Heart right ventricle (tissue), 16 donors: ENCODE data around the gene PDE7B. TPM values are rescaled to one million over a fixed set of nuclear protein-coding genes. Genes with fewer than 3 reads are reported as not detected.

Source experiments
- ATAC-seq, 8 donors: fragments of 200-7000 bp; cut with Tn5 transposase; one replicate each; pipeline ENCODE4 v1.9.1; 2020; ENCODE audit warnings: mild to moderate bottlenecking in 8 of 8, moderate library complexity in 8 of 8, moderate number of reproducible peaks in 1 of 8
- DNase-seq, 2 donors: peaks; one replicate each; pipeline ENCODE4 v3.0.0-alpha.2; 2020
- H3K27ac ChIP-seq, 10 donors: fragments of 200-600 bp; sonication (generic) in 2 of 10; one replicate each; pipeline versions ENCODE4 v1.5.0 to v1.8.0; 2020 to 2022; ENCODE audit warnings: mild to moderate bottlenecking in 3 of 10
- H3K27me3 ChIP-seq, 7 donors: fragments of 200-600 bp; one replicate each; pipeline ENCODE4 v1.8.0; 2021 to 2022; ENCODE audit warnings: mild to moderate bottlenecking in 2 of 7
- H3K36me3 ChIP-seq, 9 donors: fragments of 200-600 bp; sonication (generic) in 1 of 9; one replicate each; pipeline versions ENCODE4 v1.5.0 to v1.8.0; 2020 to 2022; ENCODE audit warnings: mild to moderate bottlenecking in 2 of 9
- H3K4me1 ChIP-seq, 9 donors: fragments of 200-600 bp; sonication (generic) in 1 of 9; one replicate each; pipeline versions ENCODE4 v1.5.0 to v1.8.0; 2020 to 2022; ENCODE audit warnings: mild to moderate bottlenecking in 4 of 9
- H3K4me3 ChIP-seq, 10 donors: fragments of 200-600 bp; sonication (generic) in 2 of 10; one replicate each; pipeline versions ENCODE4 v1.5.0 to v1.8.0; 2020 to 2022; ENCODE audit warnings: mild to moderate bottlenecking in 7 of 10, moderate library complexity in 2 of 10
- H3K9me3 ChIP-seq, 11 donors: fragments of 200-600 bp in 10 of 11; sonication (generic) in 2 of 11; one replicate each; pipeline versions ENCODE4 v1.5.0 to v1.8.0; 2013 to 2022; ENCODE audit warnings: mild to moderate bottlenecking in 2 of 11, control low read depth in 1 of 11, moderate library complexity in 1 of 11
- CTCF ChIP-seq, 9 donors: fragments of 200-600 bp; sonication (generic) in 2 of 9; IDR thresholded peaks; one replicate each; pipeline versions ENCODE4 v1.5.0 to v1.8.0; 2021 to 2022; ENCODE audit warnings: antibody characterized with exemption in 9 of 9, mild to moderate bottlenecking in 5 of 9, moderate library complexity in 1 of 9
- WGBS, 2 donors: extraction: QIAGEN DNeasy Blood & Tissue Kit; methylation state at CpG; one replicate each; pipeline ENCODE4 v1.1.7; 2013; ENCODE audit warnings: inconsistent platforms in 1 of 2; 5-methylcytosine and 5-hydroxymethylcytosine counted together
- intact Hi-C, 10 donors: fragments of 100-400 bp; cut with DNase I; formaldehyde crosslinking; loops; one replicate each; pipeline versions ENCODE4 v1.11.1 to v1.14.2; 2022
- polyA plus RNA-seq, 2 donors: library from polyadenylated mRNA; stranded (reverse); fragments of 200-250 nt; gene quantifications; one replicate each; pipeline ENCODE4 v1.2.3, GENCODE V29; 2013
- total RNA-seq, 10 donors: library from RNA; stranded (reverse); fragmentation: NEBNext Ultra II Directional in 3 of 10; extraction: Animal tissue kit (Norgen Biotek cat#: 25700) in 3 of 10; gene quantifications; one replicate each; pipeline versions ENCODE4 v1.2.1 to v1.2.4, GENCODE V29; 2021 to 2023
- donor health status: Arrhythmogenic right ventricular cardiomyopathy.
- donor health status: ischemic (EF 13 %, LVEDD 7.1; RV severe dilation, severe dysfunction).
- donor health status: healthy with polysubstance abuse.
- donor health status: DM: no; HTN: yes; CAD: no.
- donor health status: DM: no; HTN: no; CAD: no.
- donor health status: ischemic (EF 25% LVEDD 6.9; RV normal size, moderate dysfunction).
- donor health status: ischemic (EF 25% LVEDD 5.7; RV mildly dilated, moderate dysfunction).
- donor health status: healthy.
- donor health status: DM: yes; HTN: yes; CAD: no.
- donor health status: Ischemic cardiomyopathy.
- donor health status: ischemic (EF 35%, LVEDD 5.7; RV mildly dilated, moderate dysfunction).
- donor health status: nonischemic (EF 11% LVEDD 7.7; RV severe dilation, severe dysfunction).
- donor health status: DM: yes; HTN: yes; CAD: no.
- donor health status: PGD.
- donor health status: ischemic (EF 29% LVEDD 5.4; RV normal size, mild dysfunction).
- donor health status: nonischemic (EF 23%, LVEDD 6.1; RV moderate dilation, normal function).

Gene PDE7B
- total and polyA plus RNA-seq, 12 donors, result 3.7 to 19.6 (median 10.8) TPM

- Histone ChIP-seq H3K9me3 (no peaks in the 10 kb centered on the region), H3K27me3 (no peaks in the 10 kb centered on the region), H3K27ac (no peak overlapping the region), H3K36me3 (peaks cover 0 to 71% (median 14%) of the 10 kb centered on the region in 9 donors), H3K4me3 (no peak overlapping the region), H3K4me1 (no peaks in the 10 kb centered on the region)
- WGBS, 2 donors, result 81 to 84% methylated on average over 6 of the region's 6 CpGs
- intact Hi-C loops, result no loop called here
- ATAC-seq (no peak), DNase-seq (no peak)
- TF ChIP-seq CTCF (IDR thresholded peaks at IDR 0.05), result no peak
Observed at GRCh38 chr6:136192902-136193301, 341.4 kb downstream of the PDE7B start.

- DNase-seq, result no peak
- no peaks in the 10 kb centered on the region for H3K27me3 ChIP-seq
- peak in 2 of 9 donors; percentile 18 to 19 for TF ChIP-seq CTCF (IDR thresholded peaks at IDR 0.05)
- H3K4me1 ChIP-seq, result no peaks in the 10 kb centered on the region
- intact Hi-C loops, result no loop called here
- no peaks in the 10 kb centered on the region for H3K9me3 ChIP-seq
- H3K4me3 ChIP-seq, result no peak overlapping the region
- no peak overlapping the region for H3K27ac ChIP-seq
- no peaks in the 10 kb centered on the region for H3K36me3 ChIP-seq
- ATAC-seq, result no peak
- 71 to 72% methylated on average over 5 of the region's 5 CpGs for WGBS, 2 donors
Observed at GRCh38 chr6:136201732-136202131, 350.2 kb downstream of the PDE7B start.

- TF ChIP-seq CTCF (IDR thresholded peaks at IDR 0.05), result no peak
- ATAC-seq, result no peak
- H3K4me3 ChIP-seq, result no peak overlapping the region
- no peaks in the 10 kb centered on the region for H3K27me3 ChIP-seq
- H3K4me1 ChIP-seq, result peaks cover 0 to 4% (median 0%) of the 10 kb centered on the region in 9 donors
- no peak overlapping the region for H3K27ac ChIP-seq
- DNase-seq, result no peak
- intact Hi-C loops, result no loop called here
- no peaks in the 10 kb centered on the region for H3K36me3 ChIP-seq
- H3K9me3 ChIP-seq, result no peaks in the 10 kb centered on the region
- 93 to 94% methylated on average over 4 of the region's 4 CpGs for WGBS, 2 donors
Observed at GRCh38 chr6:136208783-136209182, 357.3 kb downstream of the PDE7B start.

GRCh38 chr6:136209496-136209895 is 358.0 kb downstream of the PDE7B start:
- H3K4me3 ChIP-seq, result no peak overlapping the region
- H3K4me1 ChIP-seq, result peaks cover 0 to 4% (median 0%) of the 10 kb centered on the region in 9 donors
- H3K36me3 ChIP-seq, result no peaks in the 10 kb centered on the region
- intact Hi-C loops, result no loop called here
- ATAC-seq (no peak), DNase-seq (no peak)
- no peak overlapping the region for H3K27ac ChIP-seq
- 81 to 90% methylated on average over 2 of the region's 2 CpGs for WGBS, 2 donors
- no peaks in the 10 kb centered on the region for H3K9me3 ChIP-seq
- TF ChIP-seq CTCF (IDR thresholded peaks at IDR 0.05), result no peak
- H3K27me3 ChIP-seq, result no peaks in the 10 kb centered on the region
